Iris pigment epithelial cell (primary cell): ENCODE data around the gene SMC4.

Source experiments
- DNase-seq: peaks from one replicate; pipeline ENCODE4 v3.0.0-alpha.2; 2011; ENCODE audit warnings: low read depth

The SMC4 gene

GRCh38 chr3:160394009-160394392 lies 5.4 kb upstream of the SMC4 start:
- no peak for DNase-seq

GRCh38 chr3:160395297-160395696 lies 4.2 kb upstream of the SMC4 start:
- DNase-seq = peak; percentile 90

GRCh38 chr3:160398820-160399124 lies 678 bp upstream of the SMC4 start:
- DNase-seq = no peak

- DNase-seq = peak; percentile 73
These were observed 716 bp downstream of the SMC4 start for GRCh38 chr3:160400030-160400701.

GRCh38 chr3:160400702-160401150 lies 1.3 kb downstream of the SMC4 start:
- peak; percentile 20 for DNase-seq

- DNase-seq = peak; percentile 90
These were observed 2.0 kb downstream of the SMC4 start for GRCh38 chr3:160401291-160402095.

GRCh38 chr3:160402221-160403027 lies 3.0 kb downstream of the SMC4 start:
- no peak for DNase-seq

- DNase-seq = peak; percentile 17
These were observed 3.6 kb downstream of the SMC4 start for GRCh38 chr3:160403028-160403545.

- DNase-seq = peak; percentile 15
These were observed 4.5 kb downstream of the SMC4 start for GRCh38 chr3:160403796-160404470.

GRCh38 chr3:160409812-160410610 lies 10.6 kb downstream of the SMC4 start:
- peak; percentile 51 for DNase-seq

GRCh38 chr3:160412477-160412876 lies 13.0 kb downstream of the SMC4 start:
- no peak for DNase-seq

- peak; percentile 80 for DNase-seq
These were observed 14.3 kb downstream of the SMC4 start for GRCh38 chr3:160413613-160414248.

- DNase-seq = no peak
These were observed 17.9 kb downstream of the SMC4 start for GRCh38 chr3:160417311-160417710.

GRCh38 chr3:160427832-160428424 lies 28.5 kb downstream of the SMC4 start:
- DNase-seq = no peak

- DNase-seq = peak; percentile 68
These were observed 34.6 kb downstream of the SMC4 start for GRCh38 chr3:160434071-160434470.

GRCh38 chr3:160435095-160435494 lies 35.6 kb downstream of the SMC4 start:
- DNase-seq = no peak

GRCh38 chr3:160435747-160436146 lies 36.3 kb downstream of the SMC4 start:
- DNase-seq = no peak

- no peak for DNase-seq
These were observed 37.6 kb downstream of the SMC4 start for GRCh38 chr3:160437083-160437455.

GRCh38 chr3:160440687-160441086 lies 41.2 kb downstream of the SMC4 start:
- no peak for DNase-seq

- DNase-seq = no peak
These were observed 45.0 kb downstream of the SMC4 start for GRCh38 chr3:160444411-160444810.
